GM19455 (cell line): ENCODE results near the gene PRKN.

Experiments
- ATAC-seq: cut with Tn5 transposase; IDR thresholded peaks from one replicate; pipeline ENCODE4 v1.9.1; 2021; ENCODE audit not compliant: unreplicated experiment

PRKN gene

DNA sequence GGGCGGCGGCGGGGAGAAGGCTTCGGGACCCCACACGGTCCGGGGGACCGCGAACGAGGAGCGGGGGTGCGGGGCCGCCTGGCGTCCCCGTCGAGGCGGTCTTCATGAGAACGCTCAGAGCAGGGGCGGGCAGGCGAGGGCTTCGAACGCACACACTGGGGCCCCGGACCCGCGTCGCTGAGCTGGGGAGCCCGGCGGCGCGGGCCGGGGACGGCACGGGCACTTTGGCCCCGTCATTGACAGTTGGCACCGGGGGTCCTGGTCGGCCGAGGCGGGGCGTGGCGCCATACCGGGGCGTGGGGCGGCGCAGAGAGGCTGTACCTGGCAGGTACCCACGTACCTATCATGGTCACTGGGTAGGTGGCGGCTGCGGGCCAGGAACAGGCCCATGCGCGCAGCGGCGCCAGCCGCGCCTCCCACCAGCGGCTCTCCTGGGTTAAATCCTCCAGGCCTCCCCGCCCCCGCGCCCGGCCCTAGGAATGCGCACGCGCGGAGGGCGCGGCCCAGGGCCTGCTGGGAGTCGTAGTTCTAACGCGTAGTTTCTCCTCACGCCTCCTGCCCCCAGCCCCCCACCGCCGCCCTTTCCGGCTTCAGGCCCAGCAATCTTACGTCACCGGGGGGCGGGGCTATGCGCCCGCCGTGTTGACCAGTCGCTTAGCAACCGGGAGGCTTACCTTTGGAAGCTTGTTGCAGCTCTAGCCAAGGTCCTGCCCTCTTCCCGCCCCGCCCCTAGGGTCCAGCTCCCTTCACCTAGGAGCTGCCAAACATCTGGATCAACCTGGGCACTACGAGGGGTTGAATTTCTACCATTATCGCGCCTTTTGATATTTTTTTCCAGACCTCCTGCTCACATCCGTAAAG, at the start of gene PRKN, which contains the start of gene PACRG:
TSS of gene PRKN (minus strand) at position 445 of the 861 bp plus-strand sequence.
TSS of gene PACRG (plus strand) at position 653 of the 861 bp plus-strand sequence.
- peak; percentile 98 for ATAC-seq

DNA sequence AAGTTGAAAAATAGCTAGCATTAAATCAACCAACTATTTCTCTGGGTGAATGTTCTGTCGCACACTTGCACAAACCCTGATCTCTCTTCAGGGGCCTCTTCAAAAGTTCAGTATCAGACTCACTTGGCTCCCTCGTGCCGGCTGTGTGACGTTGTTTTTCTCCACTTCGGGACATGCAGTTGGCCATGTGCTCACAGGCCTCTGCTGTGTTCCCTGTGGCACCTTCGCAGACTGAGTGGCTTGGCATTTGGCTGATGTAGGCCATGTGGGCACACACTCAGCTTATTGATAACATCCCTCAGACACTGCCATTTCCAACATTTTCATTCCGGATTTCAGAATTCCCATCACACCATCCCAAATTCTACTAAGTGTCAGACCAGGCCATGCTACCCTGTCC, 49.5 kb upstream of the PRKN start:
- no peak for ATAC-seq

DNA sequence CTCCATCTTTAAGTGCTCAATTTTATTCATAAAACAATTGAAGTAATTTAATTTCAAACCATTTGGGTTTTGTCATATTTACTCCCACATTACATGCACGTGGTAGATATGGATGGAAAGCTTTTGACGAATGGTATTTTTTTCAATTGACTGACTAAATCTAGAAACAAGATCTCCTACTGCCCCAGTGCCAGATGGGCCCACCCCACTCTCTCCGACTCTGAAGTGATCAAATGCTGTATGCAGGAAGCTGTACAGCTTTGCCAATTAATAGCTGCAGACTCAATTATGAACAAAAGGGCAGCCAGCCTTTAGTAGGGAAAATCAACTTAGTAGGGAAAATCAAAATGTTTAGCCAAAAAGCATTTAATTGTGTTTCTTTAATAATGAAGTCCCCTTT, 46.4 kb upstream of the PRKN start:
- no peak for ATAC-seq

DNA sequence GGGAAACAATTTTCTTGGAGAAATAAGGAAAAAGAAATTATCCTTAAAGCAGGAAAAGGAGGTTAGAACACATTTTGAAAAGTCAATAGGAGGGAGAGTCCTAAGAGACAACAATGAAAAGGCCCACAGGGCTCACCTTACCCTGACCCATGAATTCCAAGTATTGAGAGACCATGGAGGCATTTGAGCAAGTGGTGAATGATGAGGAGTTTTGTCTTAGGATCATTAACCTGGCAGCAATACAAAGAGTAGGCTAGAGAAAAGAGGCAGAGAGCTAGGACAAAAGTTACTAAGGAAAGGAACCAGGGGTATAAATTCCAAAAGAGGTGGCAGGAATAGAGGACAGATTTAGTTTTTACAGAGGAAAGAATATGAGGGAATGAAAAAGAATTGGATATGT, 44.9 kb upstream of the PRKN start:
- no peak for ATAC-seq

DNA sequence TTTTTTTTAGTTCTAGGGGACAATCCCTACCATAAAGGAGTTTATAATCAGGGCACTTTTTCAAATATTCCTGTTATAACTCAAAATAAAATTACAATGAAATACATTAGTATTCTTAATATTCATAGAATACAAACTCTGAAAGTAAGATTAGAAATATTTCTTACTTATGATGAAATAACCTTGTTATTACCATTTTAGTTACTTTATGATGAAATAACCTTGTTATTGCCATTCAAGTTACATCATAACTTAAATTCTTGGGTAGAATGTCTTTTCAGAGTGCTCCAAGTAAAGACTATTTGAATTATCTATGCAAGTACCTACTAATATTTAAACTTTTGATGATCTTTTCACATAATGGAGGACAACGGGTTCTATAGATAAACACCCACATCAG, 43.4 kb upstream of the PRKN start:
- no peak for ATAC-seq

DNA sequence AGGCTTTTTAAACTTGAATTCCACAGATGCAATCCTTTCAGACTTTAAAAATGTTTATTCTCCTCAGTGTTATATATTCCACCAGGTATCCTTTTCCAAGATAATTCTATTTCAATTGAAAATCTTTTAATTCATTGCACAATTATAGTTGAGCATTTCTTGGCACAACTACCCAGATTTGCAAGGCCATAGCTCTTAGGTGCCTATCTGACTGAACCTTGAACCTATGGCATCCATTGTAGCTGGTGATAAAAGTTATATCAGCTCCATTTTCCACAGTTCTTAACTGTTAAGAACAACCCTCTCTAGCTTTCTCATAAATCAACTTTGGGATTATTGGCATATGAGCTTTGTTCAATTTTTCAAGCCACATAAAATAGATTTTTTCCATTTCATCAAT, 42.6 kb upstream of the PRKN start:
- ATAC-seq: no peak

DNA sequence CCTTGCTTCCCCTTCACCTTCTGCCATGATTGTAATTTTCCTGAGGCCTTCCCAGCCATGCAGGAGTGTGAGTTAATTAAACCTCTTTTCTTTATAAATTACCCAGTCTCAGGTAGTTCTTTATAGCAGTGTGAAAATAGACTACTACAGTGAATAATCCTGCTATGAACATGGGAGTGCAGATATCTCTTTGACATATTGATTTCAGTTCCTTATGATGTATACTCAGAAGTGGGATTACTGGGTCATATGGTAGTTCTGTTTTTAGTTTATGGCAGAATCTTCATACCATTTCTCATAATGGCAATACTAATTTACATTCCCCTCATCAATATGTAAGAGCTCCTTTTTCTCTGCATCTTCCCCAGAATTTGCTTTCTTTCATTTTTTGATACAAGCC, 26.2 kb upstream of the PRKN start:
- ATAC-seq: no peak

DNA sequence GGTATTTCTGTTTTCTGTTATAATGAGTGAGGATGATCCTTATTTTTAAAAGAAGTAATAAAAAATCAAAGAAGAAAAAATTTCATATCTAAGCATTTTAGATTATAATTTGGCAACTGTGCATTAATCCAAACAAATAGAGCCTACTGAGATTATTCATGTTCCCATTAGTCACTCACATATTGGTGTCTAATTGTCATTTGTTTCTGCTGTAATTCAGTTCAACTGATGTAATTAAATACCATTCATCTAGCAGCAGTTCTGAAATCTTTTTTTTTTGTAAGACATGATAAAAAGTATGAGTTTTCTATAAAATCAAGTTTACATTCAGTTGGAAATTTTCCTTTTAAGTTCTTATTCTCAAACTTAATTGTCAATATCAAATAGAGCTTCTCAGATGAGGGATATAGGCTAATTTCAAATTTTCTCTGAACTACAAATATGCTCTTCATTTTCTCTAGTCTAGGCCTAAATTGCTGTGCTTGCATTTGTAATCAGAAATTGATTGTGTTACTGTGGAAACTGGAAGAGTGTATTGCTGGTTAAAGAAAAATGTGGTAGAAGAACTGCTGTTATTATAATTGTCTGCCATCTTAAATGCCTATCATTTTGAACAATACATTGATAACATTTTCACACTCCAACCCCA, 23.8 kb upstream of the PRKN start:
- ATAC-seq: no peak

DNA sequence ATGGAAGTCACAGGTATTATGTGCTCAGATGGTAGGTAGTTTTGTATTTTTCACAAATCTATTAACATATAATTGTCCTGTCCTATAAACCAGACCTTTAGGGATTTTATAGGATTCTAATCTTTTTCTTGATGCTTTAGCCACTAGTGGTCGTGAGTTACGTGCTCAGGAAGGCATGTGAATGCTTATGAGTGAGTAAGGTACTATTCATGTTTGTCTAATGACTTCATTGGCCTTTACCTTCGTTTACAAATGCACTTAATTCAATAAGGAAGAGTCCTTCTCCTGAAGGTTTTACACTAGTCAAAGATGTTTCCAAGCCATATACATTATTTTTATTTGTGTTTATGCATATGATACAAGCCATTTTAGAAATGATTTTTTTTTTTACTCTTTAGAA, 23.2 kb upstream of the PRKN start:
- no peak for ATAC-seq

DNA sequence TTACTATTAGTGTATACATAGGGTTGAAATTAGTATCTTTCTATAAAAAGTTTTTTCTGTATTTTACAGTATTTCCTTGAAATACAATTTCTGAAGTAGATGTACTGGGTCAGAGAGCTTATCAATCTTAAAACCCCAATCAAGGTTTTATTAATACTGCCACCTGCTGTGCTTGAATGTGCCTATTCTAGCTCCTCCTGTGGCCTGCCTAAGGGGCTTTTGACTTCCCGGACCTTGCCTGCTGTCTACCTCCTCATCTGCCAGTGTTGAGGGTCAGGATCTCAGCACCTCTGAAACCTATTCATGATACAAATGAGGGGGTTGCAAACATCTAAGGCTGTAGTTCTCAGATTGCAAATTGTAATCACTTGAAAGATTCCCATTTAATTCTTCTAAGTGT, 9.4 kb upstream of the PRKN start:
- ATAC-seq: no peak

DNA sequence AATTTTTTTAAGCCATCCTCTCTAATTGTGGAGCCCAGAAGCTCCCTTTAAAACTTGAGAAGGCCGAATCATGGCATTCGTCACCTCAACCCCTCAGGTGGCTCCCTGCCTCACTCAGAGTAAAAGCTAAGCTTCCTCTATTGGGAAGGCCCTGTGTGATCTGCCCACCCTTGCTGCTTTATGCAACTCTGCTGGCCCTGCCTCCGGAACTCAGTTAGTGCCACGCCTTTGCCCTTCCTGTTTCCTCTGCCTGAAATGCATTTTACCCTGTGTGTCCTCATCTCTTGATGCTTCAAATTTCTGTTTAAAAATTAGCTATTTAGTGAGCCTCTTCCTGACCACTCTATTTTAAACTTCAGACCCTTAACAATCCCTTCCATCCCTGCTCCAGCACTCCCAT, 5.9 kb upstream of the PRKN start:
- ATAC-seq: no peak

DNA sequence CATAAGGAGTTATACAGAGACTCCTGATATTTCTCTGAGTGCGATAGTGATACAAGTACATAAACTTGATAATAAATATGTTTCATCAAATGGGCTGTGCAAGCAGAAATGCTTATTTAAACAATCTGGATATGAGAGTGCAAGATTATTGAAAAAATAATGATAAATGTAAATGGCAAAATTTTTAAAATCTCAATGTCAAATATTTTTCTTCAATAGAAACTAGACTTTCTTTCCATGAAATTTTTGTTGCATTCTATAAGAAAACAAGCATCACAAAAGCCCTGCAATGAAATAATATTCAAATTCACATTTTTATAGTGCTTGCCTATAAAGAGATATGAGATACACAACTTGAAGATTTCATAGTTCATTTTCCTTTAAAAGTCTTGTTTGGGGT, 2.9 kb upstream of the PRKN start:
- no peak for ATAC-seq

DNA sequence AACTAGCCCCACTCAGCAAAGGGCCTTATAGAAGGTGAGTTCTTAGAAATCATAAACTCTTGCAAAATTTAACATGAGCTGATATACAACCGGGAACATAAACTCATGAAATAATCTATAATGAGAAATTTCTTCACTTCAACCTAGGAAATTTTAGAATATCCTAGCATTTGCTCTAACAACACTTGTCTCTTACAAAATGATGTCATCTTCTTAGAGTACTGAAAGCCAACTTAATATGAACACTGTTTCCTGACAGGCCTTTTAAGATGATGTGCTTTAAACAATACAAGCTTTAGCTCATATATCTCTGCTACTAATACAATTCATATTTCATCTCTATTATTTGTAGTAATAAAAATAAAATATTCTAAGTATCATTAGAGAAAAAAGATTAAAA, 1.1 kb upstream of the PRKN start:
- ATAC-seq: no peak

DNA sequence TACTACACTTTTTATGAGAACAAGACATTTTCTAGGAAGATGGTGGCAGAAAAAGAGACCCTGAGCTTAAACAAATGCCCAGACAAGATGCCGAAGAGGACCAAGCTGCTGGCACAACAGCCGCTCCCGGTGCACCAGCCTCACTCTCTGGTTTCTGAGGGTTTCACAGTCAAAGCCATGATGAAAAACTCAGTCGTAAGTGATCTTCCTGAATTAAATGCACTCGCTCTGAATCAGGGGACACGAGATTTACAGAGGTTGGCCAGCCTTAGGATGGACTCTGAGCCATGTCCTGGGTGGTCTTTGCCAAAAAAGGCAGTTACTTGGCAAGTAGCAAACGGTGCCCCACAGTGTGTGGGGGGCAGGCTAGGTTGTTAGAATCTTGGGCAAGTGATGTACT, 631 bp upstream of the PRKN start:
- ATAC-seq: no peak

DNA sequence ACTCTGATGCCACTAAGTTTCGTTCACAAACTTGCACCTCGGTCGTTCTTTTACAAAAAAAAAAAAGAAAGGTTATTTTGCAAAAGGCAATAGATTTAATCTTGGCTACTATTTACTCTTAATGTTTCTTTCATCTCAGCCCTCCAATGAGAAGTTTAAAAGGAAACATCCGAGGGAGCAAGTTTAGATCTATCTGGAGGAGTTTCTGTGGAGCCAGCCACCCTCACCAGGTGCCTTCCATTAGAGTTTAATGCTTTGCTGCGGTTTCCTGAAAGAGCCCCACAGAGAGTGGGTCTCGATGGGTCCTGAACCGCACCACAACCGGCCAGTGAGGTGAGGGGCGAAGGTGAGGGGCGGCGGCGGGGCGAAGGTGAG, 632 bp downstream of the PRKN start:
- peak; percentile 1 for ATAC-seq

DNA sequence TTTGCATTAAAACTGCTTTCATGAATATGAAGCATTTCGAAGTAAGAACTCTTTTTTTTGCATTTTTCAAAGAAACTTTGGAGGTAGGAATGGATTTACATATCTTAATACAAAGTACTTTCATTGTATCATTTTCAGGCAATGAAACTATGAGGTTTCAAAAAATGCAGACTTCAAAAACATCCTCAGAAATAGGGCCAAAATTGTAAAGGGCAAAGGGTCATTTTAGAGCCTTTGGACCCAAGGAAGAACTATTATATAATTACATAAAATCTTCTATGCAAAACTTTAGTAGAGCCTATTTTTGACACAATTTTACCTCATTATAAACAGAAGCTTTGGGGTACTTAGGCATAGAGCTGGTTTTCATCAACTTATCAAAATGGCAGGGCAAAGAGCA, 4.9 kb downstream of the PRKN start:
- no peak for ATAC-seq

DNA sequence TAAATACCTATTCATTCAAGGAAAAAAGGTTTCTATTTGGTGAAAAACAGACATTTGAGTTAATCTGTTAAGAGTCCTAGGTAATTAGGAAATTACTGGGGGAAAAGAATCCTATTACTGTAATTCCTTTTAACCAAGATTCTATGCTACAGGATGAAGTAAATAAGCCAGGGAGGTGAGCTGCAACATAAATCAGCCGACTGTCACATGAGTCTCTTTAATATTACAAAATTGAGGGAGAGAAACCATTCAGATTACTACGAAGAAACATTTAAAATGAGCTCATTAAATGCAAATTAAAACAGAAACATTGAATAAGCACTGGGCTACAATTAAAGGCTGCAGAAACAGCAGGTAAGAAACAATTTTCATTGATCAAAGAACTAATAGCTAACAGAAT, 5.3 kb downstream of the PRKN start:
- no peak for ATAC-seq

DNA sequence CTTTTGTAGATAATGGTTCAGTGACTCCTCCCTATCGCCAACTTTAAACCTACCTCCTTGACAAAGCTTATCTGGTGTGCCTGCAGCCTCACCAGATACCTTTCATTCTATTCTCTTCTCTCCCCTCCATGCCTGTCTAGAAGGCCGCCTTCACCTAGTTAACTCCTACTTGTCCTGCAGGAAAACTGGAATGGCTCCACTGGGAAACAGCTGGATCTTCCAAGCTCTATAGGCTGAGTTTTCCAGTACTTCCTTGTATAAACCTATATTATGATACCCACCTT, 6.2 kb downstream of the PRKN start:
- ATAC-seq: no peak

DNA sequence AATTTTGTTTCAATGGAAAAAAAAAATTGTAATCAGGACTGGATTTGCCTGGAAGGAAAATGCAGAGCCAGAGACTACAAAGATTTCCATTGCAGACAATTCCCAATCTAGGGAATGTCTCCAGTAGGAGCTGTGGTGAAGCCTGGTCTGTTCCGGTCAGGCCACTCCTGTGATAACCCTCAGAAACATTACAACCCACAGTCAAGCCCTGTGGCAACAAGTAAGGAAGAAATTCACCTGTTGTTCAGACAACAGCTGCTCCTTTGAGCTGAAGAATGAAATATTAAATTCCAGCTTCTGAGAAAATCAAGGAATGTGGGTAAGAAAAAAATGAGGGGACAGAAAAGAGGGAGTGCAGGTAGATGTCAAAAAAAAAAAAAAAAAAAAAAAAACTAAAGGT, 8.0 kb downstream of the PRKN start:
- no peak for ATAC-seq

DNA sequence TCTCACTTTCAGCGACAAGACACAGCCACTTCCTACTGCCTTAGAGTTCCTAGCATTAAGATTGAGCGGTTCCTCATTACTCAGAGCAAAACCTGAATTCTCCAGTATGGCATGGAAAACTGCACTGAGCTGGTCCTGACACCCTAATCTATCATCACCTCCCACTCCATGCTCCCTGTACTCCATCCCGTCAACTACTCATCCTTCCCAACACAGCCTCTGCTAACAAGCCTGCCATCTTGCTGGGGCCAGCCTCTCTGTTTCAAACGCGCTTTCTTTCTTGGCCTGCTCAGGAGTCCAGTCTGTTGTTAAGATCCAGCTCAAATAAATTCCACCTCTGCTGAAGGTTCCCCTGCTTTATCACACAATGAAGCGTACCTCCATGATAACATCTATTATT, 12.0 kb downstream of the PRKN start:
- no peak for ATAC-seq

DNA sequence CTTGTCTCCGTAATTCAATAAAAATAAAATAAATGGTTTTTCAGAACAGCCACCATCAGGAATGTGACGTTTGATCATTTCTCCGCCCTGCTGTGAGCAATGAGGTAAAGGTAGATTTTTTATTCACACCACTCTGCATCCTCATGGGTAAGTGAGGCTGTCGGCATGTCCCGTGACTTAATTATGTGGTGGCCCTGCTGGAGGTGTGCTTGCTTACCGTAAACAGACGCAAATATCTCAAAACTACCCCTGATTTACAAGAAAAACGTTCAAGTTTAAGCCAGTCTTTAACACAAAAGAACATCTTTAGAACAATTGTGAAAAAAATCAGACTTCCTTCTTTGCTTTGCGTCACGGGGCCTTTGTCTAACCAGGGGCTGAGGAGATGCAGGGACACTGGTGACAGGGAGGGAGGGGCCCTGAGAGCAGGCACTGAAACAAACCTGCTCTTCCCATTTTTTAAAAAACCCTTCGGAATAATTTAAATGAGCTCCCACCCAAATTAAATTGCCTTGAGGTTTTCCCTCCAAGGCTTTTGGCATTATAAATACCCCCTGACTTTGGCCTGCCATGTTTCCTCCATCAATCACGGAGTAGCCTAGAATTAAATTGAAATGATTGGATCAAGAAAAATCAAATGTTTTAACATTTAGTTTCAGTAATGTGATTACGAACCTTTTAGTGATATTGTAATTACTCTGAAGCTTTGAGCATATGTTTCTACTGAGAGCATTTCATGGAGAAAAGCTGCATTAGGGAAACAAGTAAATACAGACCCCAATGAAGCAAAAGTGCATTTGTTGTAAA, 13.4 kb downstream of the PRKN start:
- ATAC-seq: no peak

DNA sequence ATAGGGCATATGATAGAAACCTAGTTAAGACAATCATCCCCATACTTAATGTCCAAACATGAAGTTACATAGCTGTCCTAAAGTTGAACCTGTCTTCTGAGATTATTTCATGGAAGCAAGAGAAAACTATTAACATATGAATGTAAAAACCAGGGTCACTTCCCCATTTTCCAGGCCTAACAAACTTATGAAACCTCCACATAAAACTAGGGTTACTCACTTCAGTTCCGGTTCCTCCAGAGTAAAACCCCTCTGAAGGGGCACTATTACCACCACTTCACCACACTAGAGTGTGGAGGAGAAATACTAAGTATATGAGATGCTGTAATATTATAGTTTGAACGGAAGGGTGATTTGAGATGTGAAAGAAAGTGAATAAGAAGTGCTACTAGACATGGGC, 14.9 kb downstream of the PRKN start:
- ATAC-seq: no peak
